Panc1 (cell line): ENCODE data around the gene FARP2. TPM values are rescaled to one million over a fixed set of nuclear protein-coding genes. Genes with fewer than 3 reads are reported as not detected.
A peak's percentile ranks its signal among the peaks of the same experiment; 100 is the strongest.

Source experiments
- ATAC-seq: fragments of 200-7000 bp; cut with Tn5 transposase; 2 replicates; pipeline ENCODE4 v1.9.1; 2020; ENCODE audit warnings: mild to moderate bottlenecking, moderate library complexity
- BruUV-seq: library from RNA; stranded (reverse); fragments of 400-500 nt; replicated peaks from 2 replicates; lab custom pipeline; 2021; lab: Mats Ljungman, UMichigan
- CTCF ChIA-PET: fragments of 300-600 bp; sonication (Branson Sonifier 250); formaldehyde crosslinking; loops from one replicate; lab custom pipeline; 2022; ENCODE audit warnings: antibody characterized with exemption; lab: Charles Lee
- POLR2A ChIA-PET: fragments of 300-600 bp; sonication (Branson Sonifier 250); formaldehyde crosslinking; loops from one replicate; lab custom pipeline; 2022; ENCODE audit warnings: antibody characterized with exemption; lab: Charles Lee
- DNase-seq: peaks from one replicate; pipeline ENCODE4 v3.0.0-alpha.2; 2010; ENCODE audit warnings: low read depth, low spot score
- H3K27ac ChIP-seq: 2 replicates; pipeline ENCODE4 v1.5.1; 2011; ENCODE audit warnings: mild to moderate bottlenecking, low read length, inconsistent platforms
- H3K27me3 ChIP-seq: fragments of 200-500 bp; sonication (Bioruptor generic); 2 replicates; pipeline ENCODE4 v1.6.0; 2014; ENCODE audit warnings: low read length, inconsistent platforms; ENCODE audit not compliant: control insufficient read depth, insufficient read depth
- H3K36me3 ChIP-seq: fragments of 200-500 bp; sonication (Bioruptor generic); 2 replicates; pipeline ENCODE4 v1.5.1; 2014; ENCODE audit warnings: inconsistent platforms, mild to moderate bottlenecking, low read length, moderate library complexity; ENCODE audit not compliant: control insufficient read depth, insufficient read depth
- H3K4me1 ChIP-seq: 2 replicates; pipeline ENCODE4 v1.5.1; 2011; ENCODE audit warnings: inconsistent platforms, mild to moderate bottlenecking, low read length, moderate library complexity; ENCODE audit not compliant: control insufficient read depth, insufficient read depth
- H3K4me3 ChIP-seq, 2 experiments: 2 replicates each; pipeline ENCODE4 v1.5.1; 2011 to 2012; ENCODE audit warnings: low read depth in 2 of 2, low read length in 2 of 2, mild to moderate bottlenecking in 2 of 2, inconsistent platforms in 1 of 2, moderate library complexity in 1 of 2
- H3K9me3 ChIP-seq: fragments of 200-500 bp; sonication (Bioruptor generic); 2 replicates; pipeline ENCODE4 v1.5.1; 2014; ENCODE audit warnings: low read depth, mild to moderate bottlenecking, inconsistent platforms, low read length, moderate library complexity; ENCODE audit not compliant: control insufficient read depth, insufficient read depth
- CTCF ChIP-seq: fragments of 450-650 bp; IDR thresholded peaks from 2 replicates; pipeline ENCODE4 v1.5.1; 2017; ENCODE audit warnings: mild to moderate bottlenecking
- POLR2AphosphoS5 ChIP-seq: IDR thresholded peaks from 2 replicates; pipeline ENCODE4 v1.6.1; 2012; ENCODE audit warnings: mild to moderate bottlenecking, low read depth, low read length, moderate library complexity
- REST ChIP-seq, 2 experiments: IDR thresholded peaks; 2 replicates each; pipeline ENCODE4 v1.6.1; 2011 to 2012; ENCODE audit warnings: low read depth in 2 of 2, control low read depth in 1 of 2, low read length in 1 of 2, mild to moderate bottlenecking in 1 of 2, moderate library complexity in 1 of 2; ENCODE audit not compliant: insufficient read depth in 1 of 2
- SIN3A ChIP-seq: IDR thresholded peaks from 2 replicates; pipeline ENCODE4 v1.6.1; 2012; ENCODE audit warnings: low read depth, mild to moderate bottlenecking, low read length, moderate library complexity, borderline replicate concordance; ENCODE audit not compliant: insufficient read depth
- TCF7L2 ChIP-seq: IDR thresholded peaks from 2 replicates; pipeline ENCODE4 v1.6.1; 2011; ENCODE audit warnings: mild to moderate bottlenecking, low read depth, low read length, inconsistent platforms
- in situ Hi-C: cut with HindIII; loops from 2 replicates; pipeline ENCODE4 v1.10.0; 2016; ENCODE audit warnings: low sequenced_read_pairs, low pct_unique_long_range_greater_than_20kb
- intact Hi-C: fragments of 100-400 bp; cut with micrococcal nuclease; formaldehyde crosslinking; loops from one replicate; pipeline ENCODE4 v1.10.0; 2022; ENCODE audit not compliant: unreplicated experiment
- total RNA-seq: library from RNA; stranded (reverse); gene quantifications from one replicate; pipeline ENCODE4 v1.2.1, GENCODE V29; 2021; ENCODE audit not compliant: unreplicated experiment

FARP2 gene
- total RNA-seq, 1 experiment from 2014 or later: 80.3 TPM

- TF ChIP-seq POLR2AphosphoS5: no peak
- TF ChIP-seq REST (IDR thresholded peaks at IDR 0.05; ENCODE audit: insufficient read depth in 1 of 2, low read depth in 2 of 2, low read length in 1 of 2): no peak
- H3K27ac ChIP-seq: peak overlapping the region; percentile 44
- in situ Hi-C loops: no loop called here
- no TSS peak for BruUV-seq
- ATAC-seq: peak; percentile 80
- H3K4me3 ChIP-seq: peak overlapping the region in 1 of 2 experiments; percentile 25; a peak in 2 of 4 replicates
- H3K36me3 ChIP-seq: no peaks in the 10 kb centered on the region
- intact Hi-C loops: no loop called here
- no peaks in the 10 kb centered on the region for H3K27me3 ChIP-seq
- peaks cover 23% of the 10 kb centered on the region for H3K4me1 ChIP-seq
- H3K9me3 ChIP-seq: no peaks in the 10 kb centered on the region
- DNase-seq: no peak
- ChIA-PET POLR2A (no interaction called here), CTCF (interaction anchor here (0.6 kb wide), 1 partner anchor 213 kb away, joined by 3 read pairs; no protein-coding TSS in a partner anchor)
Observed at GRCh38 chr2:241363426-241363825, 7.3 kb downstream of the FARP2 start.

GRCh38 chr2:241364781-241365180 lies 8.7 kb downstream of the FARP2 start:
- peaks cover 16% of the 10 kb centered on the region for H3K4me1 ChIP-seq
- H3K36me3 ChIP-seq: no peaks in the 10 kb centered on the region
- no peaks in the 10 kb centered on the region for H3K9me3 ChIP-seq
- in situ Hi-C loops (no loop called here), intact Hi-C loops (no loop called here)
- H3K4me3 ChIP-seq: no peak overlapping the region
- ChIA-PET CTCF (no interaction called here), POLR2A (no interaction called here)
- H3K27ac ChIP-seq: no peak overlapping the region
- DNase-seq: no peak
- BruUV-seq: no TSS peak
- TF ChIP-seq TCF7L2: no peak
- TF ChIP-seq POLR2AphosphoS5: no peak
- no peak for TF ChIP-seq REST (IDR thresholded peaks at IDR 0.05; ENCODE audit: insufficient read depth in 1 of 2, low read depth in 2 of 2, low read length in 1 of 2)
- TF ChIP-seq CTCF: no peak
- TF ChIP-seq SIN3A: no peak
- ATAC-seq: no peak
- no peaks in the 10 kb centered on the region for H3K27me3 ChIP-seq
